GM23338 (cell line): ENCODE data around the gene RGL3.

Source experiments
- EZH2phosphoT487 ChIP-seq: fragments of 200-600 bp; sonication (generic); IDR thresholded peaks from one replicate; pipeline ENCODE4 v1.8.1; 2018; ENCODE audit warnings: antibody characterized with exemption; ENCODE audit not compliant: unreplicated experiment
- TF ChIP-seq, protein P1 (sequence below), 2 experiments: fragments of 200-600 bp in 1 of 2; sonication (generic) in 1 of 2; conservative IDR thresholded peaks; 2 replicates each; pipeline versions ENCODE4 v1.5.1 to v1.6.1; 2016 to 2017; ENCODE audit warnings: antibody characterized with exemption in 2 of 2, low read depth in 2 of 2, mild to moderate bottlenecking in 2 of 2, moderate library complexity in 1 of 2
- TF ChIP-seq, protein P2 (sequence below): IDR thresholded peaks from one replicate; pipeline ENCODE4 v1.6.1; 2018; ENCODE audit warnings: antibody characterized with exemption; ENCODE audit not compliant: unreplicated experiment
- TF ChIP-seq, protein P3 (sequence below): fragments of 250-450 bp; sonication (Bioruptor Pico); IDR thresholded peaks from 2 replicates; pipeline ENCODE4 v1.5.0; 2020; ENCODE audit warnings: mild to moderate bottlenecking, moderate library complexity

DNA sequence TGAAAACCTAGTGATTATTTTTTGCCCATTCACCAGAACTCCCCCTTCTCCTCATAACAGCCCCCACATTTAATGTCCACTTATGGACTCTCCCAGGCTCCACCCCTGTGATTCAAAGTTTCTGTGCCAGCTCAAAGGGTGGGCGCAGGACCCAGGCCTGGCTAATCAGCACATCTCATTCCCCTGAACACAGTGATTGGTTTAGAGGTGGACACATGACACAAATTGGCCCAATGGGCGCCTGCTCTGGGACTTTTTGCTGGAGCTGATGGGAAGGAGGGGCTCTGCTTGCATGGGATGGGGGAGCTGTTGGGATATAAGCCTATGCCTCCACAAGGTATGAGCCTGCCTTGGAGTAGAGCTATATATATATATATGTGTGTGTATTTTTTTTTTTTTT is 28.8 kb downstream of the RGL3 start:
- TF ChIP-seq, protein P1, sequence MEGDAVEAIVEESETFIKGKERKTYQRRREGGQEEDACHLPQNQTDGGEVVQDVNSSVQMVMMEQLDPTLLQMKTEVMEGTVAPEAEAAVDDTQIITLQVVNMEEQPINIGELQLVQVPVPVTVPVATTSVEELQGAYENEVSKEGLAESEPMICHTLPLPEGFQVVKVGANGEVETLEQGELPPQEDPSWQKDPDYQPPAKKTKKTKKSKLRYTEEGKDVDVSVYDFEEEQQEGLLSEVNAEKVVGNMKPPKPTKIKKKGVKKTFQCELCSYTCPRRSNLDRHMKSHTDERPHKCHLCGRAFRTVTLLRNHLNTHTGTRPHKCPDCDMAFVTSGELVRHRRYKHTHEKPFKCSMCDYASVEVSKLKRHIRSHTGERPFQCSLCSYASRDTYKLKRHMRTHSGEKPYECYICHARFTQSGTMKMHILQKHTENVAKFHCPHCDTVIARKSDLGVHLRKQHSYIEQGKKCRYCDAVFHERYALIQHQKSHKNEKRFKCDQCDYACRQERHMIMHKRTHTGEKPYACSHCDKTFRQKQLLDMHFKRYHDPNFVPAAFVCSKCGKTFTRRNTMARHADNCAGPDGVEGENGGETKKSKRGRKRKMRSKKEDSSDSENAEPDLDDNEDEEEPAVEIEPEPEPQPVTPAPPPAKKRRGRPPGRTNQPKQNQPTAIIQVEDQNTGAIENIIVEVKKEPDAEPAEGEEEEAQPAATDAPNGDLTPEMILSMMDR (conservative IDR thresholded peaks at IDR 0.05; ENCODE audit: low read depth in 2 of 2), result no peak
- no peak for TF ChIP-seq EZH2phosphoT487
- TF ChIP-seq, protein P2, sequence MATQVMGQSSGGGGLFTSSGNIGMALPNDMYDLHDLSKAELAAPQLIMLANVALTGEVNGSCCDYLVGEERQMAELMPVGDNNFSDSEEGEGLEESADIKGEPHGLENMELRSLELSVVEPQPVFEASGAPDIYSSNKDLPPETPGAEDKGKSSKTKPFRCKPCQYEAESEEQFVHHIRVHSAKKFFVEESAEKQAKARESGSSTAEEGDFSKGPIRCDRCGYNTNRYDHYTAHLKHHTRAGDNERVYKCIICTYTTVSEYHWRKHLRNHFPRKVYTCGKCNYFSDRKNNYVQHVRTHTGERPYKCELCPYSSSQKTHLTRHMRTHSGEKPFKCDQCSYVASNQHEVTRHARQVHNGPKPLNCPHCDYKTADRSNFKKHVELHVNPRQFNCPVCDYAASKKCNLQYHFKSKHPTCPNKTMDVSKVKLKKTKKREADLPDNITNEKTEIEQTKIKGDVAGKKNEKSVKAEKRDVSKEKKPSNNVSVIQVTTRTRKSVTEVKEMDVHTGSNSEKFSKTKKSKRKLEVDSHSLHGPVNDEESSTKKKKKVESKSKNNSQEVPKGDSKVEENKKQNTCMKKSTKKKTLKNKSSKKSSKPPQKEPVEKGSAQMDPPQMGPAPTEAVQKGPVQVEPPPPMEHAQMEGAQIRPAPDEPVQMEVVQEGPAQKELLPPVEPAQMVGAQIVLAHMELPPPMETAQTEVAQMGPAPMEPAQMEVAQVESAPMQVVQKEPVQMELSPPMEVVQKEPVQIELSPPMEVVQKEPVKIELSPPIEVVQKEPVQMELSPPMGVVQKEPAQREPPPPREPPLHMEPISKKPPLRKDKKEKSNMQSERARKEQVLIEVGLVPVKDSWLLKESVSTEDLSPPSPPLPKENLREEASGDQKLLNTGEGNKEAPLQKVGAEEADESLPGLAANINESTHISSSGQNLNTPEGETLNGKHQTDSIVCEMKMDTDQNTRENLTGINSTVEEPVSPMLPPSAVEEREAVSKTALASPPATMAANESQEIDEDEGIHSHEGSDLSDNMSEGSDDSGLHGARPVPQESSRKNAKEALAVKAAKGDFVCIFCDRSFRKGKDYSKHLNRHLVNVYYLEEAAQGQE, result no peak
- TF ChIP-seq, protein P3, sequence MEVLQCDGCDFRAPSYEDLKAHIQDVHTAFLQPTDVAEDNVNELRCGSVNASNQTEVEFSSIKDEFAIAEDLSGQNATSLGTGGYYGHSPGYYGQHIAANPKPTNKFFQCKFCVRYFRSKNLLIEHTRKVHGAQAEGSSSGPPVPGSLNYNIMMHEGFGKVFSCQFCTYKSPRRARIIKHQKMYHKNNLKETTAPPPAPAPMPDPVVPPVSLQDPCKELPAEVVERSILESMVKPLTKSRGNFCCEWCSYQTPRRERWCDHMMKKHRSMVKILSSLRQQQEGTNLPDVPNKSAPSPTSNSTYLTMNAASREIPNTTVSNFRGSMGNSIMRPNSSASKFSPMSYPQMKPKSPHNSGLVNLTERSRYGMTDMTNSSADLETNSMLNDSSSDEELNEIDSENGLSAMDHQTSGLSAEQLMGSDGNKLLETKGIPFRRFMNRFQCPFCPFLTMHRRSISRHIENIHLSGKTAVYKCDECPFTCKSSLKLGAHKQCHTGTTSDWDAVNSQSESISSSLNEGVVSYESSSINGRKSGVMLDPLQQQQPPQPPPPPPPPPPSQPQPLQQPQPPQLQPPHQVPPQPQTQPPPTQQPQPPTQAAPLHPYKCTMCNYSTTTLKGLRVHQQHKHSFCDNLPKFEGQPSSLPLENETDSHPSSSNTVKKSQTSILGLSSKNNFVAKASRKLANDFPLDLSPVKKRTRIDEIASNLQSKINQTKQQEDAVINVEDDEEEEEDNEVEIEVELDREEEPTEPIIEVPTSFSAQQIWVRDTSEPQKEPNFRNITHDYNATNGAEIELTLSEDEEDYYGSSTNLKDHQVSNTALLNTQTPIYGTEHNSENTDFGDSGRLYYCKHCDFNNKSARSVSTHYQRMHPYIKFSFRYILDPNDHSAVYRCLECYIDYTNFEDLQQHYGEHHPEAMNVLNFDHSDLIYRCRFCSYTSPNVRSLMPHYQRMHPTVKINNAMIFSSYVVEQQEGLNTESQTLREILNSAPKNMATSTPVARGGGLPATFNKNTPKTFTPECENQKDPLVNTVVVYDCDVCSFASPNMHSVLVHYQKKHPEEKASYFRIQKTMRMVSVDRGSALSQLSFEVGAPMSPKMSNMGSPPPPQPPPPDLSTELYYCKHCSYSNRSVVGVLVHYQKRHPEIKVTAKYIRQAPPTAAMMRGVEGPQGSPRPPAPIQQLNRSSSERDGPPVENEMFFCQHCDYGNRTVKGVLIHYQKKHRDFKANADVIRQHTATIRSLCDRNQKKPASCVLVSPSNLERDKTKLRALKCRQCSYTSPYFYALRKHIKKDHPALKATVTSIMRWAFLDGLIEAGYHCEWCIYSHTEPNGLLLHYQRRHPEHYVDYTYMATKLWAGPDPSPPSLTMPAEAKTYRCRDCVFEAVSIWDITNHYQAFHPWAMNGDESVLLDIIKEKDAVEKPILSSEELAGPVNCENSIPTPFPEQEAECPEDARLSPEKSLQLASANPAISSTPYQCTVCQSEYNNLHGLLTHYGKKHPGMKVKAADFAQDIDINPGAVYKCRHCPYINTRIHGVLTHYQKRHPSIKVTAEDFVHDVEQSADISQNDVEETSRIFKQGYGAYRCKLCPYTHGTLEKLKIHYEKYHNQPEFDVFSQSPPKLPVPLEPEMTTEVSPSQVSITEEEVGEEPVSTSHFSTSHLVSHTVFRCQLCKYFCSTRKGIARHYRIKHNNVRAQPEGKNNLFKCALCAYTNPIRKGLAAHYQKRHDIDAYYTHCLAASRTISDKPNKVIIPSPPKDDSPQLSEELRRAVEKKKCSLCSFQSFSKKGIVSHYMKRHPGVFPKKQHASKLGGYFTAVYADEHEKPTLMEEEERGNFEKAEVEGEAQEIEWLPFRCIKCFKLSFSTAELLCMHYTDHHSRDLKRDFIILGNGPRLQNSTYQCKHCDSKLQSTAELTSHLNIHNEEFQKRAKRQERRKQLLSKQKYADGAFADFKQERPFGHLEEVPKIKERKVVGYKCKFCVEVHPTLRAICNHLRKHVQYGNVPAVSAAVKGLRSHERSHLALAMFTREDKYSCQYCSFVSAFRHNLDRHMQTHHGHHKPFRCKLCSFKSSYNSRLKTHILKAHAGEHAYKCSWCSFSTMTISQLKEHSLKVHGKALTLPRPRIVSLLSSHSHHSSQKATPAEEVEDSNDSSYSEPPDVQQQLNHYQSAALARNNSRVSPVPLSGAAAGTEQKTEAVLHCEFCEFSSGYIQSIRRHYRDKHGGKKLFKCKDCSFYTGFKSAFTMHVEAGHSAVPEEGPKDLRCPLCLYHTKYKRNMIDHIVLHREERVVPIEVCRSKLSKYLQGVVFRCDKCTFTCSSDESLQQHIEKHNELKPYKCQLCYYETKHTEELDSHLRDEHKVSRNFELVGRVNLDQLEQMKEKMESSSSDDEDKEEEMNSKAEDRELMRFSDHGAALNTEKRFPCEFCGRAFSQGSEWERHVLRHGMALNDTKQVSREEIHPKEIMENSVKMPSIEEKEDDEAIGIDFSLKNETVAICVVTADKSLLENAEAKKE, result no peak
